Hepatocyte (in vitro differentiated cells): Measurements from ENCODE around the gene KLHL1. TPM values are rescaled to one million over a fixed set of nuclear protein-coding genes. Genes with fewer than 3 reads are reported as not detected.

Experiments used
- DNase-seq: peaks from one replicate; pipeline ENCODE4 v3.0.0-alpha.2; 2016; ENCODE audit warnings: low spot score
- H2AFZ ChIP-seq: fragments of 200-600 bp; sonication (generic); 2 replicates; pipeline ENCODE4 v1.6.0; 2016; ENCODE audit warnings: antibody characterized with exemption, mild to moderate bottlenecking
- H3K27ac ChIP-seq: fragments of 200-600 bp; sonication (generic); 2 replicates; pipeline ENCODE4 v1.5.1; 2016; ENCODE audit warnings: mild to moderate bottlenecking
- H3K27me3 ChIP-seq: fragments of 200-600 bp; sonication (generic); 2 replicates; pipeline ENCODE4 v1.6.1; 2016
- H3K36me3 ChIP-seq: fragments of 200-600 bp; sonication (generic); replicated peaks from 2 replicates; pipeline ENCODE4 v1.5.1; 2016; ENCODE audit warnings: low read depth; ENCODE audit not compliant: insufficient read depth
- H3K4me1 ChIP-seq: fragments of 200-600 bp; sonication (generic); 2 replicates; pipeline ENCODE4 v1.5.1; 2016; ENCODE audit warnings: mild to moderate bottlenecking, moderate library complexity; ENCODE audit not compliant: insufficient read depth
- H3K4me2 ChIP-seq: fragments of 200-600 bp; sonication (generic); 2 replicates; pipeline ENCODE4 v1.6.0; 2016
- H3K4me3 ChIP-seq: fragments of 200-600 bp; sonication (generic); 2 replicates; pipeline ENCODE4 v1.5.1; 2016; ENCODE audit warnings: mild to moderate bottlenecking
- H3K79me2 ChIP-seq: fragments of 200-600 bp; sonication (generic); 2 replicates; pipeline ENCODE4 v1.6.0; 2017; ENCODE audit warnings: mild to moderate bottlenecking
- H3K9me2 ChIP-seq: fragments of 200-600 bp; sonication (generic); replicated peaks from 2 replicates; pipeline ENCODE4 v1.6.0; 2017; ENCODE audit warnings: mild to moderate bottlenecking; ENCODE audit not compliant: insufficient read depth
- H3K9me3 ChIP-seq: fragments of 200-600 bp; sonication (generic); 2 replicates; pipeline ENCODE4 v1.5.1; 2016; ENCODE audit warnings: low read depth, mild to moderate bottlenecking
- H4K20me1 ChIP-seq: fragments of 200-600 bp; sonication (generic); 2 replicates; pipeline ENCODE4 v1.6.0; 2016; ENCODE audit warnings: mild to moderate bottlenecking; ENCODE audit not compliant: insufficient read depth, poor library complexity, severe bottlenecking
- EZH2 ChIP-seq: fragments of 200-600 bp; sonication (generic); IDR thresholded peaks from 2 replicates; pipeline ENCODE4 v1.6.1; 2016; ENCODE audit warnings: antibody characterized with exemption, mild to moderate bottlenecking, borderline replicate concordance
- EZH2phosphoT487 ChIP-seq: fragments of 200-600 bp; sonication (generic); IDR thresholded peaks from one replicate; pipeline ENCODE4 v1.6.1; 2018; ENCODE audit warnings: antibody characterized with exemption, mild to moderate bottlenecking, low read depth, moderate library complexity; ENCODE audit not compliant: unreplicated experiment, severe bottlenecking
- WGBS: methylation state at CpG from one replicate; pipeline ENCODE4 v1.1.6; 2016; ENCODE audit warnings: low lambda C conversion rate; ENCODE audit errors: missing lambda C conversion rate; 5-methylcytosine and 5-hydroxymethylcytosine counted together
- polyA plus RNA-seq: library from polyadenylated mRNA; unstranded; fragments of >200 nt; fragmentation: Nextera tagmentation; extraction: Ambion mirVana; gene quantifications from 2 replicates; pipeline ENCODE4 v1.2.1, GENCODE V29; 2016
- total RNA-seq: library from RNA; depleted of rRNA; stranded (reverse); fragments of >200 nt; gene quantifications from 2 replicates; pipeline ENCODE4 v1.2.3, GENCODE V29; 2014
- TF ChIP-seq, protein P1 (sequence below): fragments of 200-600 bp; sonication (generic); IDR thresholded peaks from 2 replicates; pipeline ENCODE4 v1.5.1; 2016; ENCODE audit warnings: antibody characterized with exemption, mild to moderate bottlenecking; ENCODE audit not compliant: poor library complexity

KLHL1 gene
- total and polyA plus RNA-seq, 2 experiments from 2014 or later, result 1.2 TPM

DNA sequence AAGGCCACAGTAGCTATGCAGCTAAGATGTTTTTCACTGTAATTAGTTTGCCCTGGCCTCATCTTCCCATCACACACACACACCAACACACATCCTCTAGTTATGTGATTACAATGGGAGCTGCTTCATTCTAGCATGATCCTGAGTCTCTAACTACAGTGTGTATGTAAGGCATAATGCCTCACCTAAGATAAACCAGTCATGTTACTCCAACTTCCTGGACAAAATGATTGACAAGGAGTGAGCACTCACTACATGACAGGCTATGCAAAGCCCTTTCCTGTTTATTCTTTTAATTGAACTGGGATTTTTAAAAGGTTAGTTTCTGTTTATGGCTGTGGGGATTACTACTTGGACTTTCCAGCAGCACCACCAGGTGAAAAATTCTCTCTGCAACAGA is 401.4 kb downstream of the KLHL1 start:
- Histone ChIP-seq H2AFZ (no peak overlapping the region), H3K27me3 (no peaks in the 10 kb centered on the region), H3K36me3 (no peaks in the 10 kb centered on the region), H3K79me2 (no peaks in the 10 kb centered on the region), H3K4me2 (no peak overlapping the region), H3K4me1 (no peaks in the 10 kb centered on the region), H4K20me1 (no peaks in the 10 kb centered on the region), H3K4me3 (no peak overlapping the region), H3K9me3 (no peaks in the 10 kb centered on the region), H3K9me2 (no peaks in the 10 kb centered on the region), H3K27ac (no peak overlapping the region)
- TF ChIP-seq, protein P1, sequence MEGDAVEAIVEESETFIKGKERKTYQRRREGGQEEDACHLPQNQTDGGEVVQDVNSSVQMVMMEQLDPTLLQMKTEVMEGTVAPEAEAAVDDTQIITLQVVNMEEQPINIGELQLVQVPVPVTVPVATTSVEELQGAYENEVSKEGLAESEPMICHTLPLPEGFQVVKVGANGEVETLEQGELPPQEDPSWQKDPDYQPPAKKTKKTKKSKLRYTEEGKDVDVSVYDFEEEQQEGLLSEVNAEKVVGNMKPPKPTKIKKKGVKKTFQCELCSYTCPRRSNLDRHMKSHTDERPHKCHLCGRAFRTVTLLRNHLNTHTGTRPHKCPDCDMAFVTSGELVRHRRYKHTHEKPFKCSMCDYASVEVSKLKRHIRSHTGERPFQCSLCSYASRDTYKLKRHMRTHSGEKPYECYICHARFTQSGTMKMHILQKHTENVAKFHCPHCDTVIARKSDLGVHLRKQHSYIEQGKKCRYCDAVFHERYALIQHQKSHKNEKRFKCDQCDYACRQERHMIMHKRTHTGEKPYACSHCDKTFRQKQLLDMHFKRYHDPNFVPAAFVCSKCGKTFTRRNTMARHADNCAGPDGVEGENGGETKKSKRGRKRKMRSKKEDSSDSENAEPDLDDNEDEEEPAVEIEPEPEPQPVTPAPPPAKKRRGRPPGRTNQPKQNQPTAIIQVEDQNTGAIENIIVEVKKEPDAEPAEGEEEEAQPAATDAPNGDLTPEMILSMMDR, result no peak
- no peak for TF ChIP-seq EZH2phosphoT487
- no peak for TF ChIP-seq EZH2
- no peak for DNase-seq

DNA sequence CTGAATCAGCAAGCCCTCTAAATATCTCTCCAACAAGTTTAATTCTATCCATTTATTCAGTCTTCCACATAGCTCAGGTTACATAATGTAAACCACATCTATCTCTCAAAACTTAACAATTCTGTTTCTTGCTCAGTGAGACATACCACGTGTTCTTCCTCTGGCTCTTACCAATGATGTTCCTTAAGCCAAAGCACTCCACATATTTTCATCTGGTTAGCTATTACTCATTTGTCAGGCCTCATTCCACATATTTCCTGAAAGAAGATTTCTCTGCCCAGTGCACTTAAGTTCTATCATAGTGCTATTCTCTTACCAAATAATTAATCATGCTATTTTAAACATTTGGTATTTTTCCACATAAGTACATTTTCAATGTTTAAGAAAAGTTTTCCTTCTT is 403.9 kb downstream of the KLHL1 start:
- Histone ChIP-seq H3K4me2 (no peak overlapping the region), H3K79me2 (no peaks in the 10 kb centered on the region), H3K9me2 (no peaks in the 10 kb centered on the region), H3K4me1 (no peaks in the 10 kb centered on the region), H3K27me3 (no peaks in the 10 kb centered on the region), H3K27ac (no peak overlapping the region), H4K20me1 (no peaks in the 10 kb centered on the region), H3K36me3 (no peaks in the 10 kb centered on the region), H2AFZ (no peak overlapping the region), H3K4me3 (no peak overlapping the region), H3K9me3 (no peaks in the 10 kb centered on the region)
- DNase-seq, result no peak
- TF ChIP-seq EZH2phosphoT487 (no peak), EZH2 (no peak)
- TF ChIP-seq, protein P1, result no peak
- 64% methylated on average over 1 of the region's 1 CpG for WGBS

DNA sequence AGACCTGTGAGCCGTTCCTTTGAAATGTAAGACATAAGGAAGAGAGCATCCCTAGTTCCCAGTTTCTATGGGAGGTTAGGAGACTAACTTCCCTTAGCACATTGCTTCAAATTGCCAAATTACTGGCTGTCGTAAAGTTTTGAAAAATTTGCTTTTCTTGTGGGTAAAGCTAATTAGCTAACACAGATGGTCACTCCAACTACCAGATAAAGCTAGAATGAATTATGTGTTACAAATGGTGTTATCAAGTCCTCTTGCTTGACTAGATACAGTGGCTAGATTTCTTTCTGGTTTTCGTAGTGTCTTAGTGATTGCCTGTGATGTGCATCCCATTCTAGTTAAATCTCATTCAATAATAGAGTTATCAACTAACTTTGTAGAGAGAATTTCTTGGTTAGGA is 417.3 kb downstream of the KLHL1 start:
- TF ChIP-seq, protein P1, result no peak
- TF ChIP-seq EZH2, result no peak
- TF ChIP-seq EZH2phosphoT487, result no peak
- 74% methylated on average over 3 of the region's 3 CpGs for WGBS
- DNase-seq, result no peak
- Histone ChIP-seq H3K9me2 (no peaks in the 10 kb centered on the region), H3K9me3 (no peaks in the 10 kb centered on the region), H2AFZ (no peak overlapping the region), H3K27me3 (no peaks in the 10 kb centered on the region), H3K27ac (no peak overlapping the region), H3K4me3 (no peak overlapping the region), H3K4me1 (no peaks in the 10 kb centered on the region), H4K20me1 (no peaks in the 10 kb centered on the region), H3K36me3 (no peaks in the 10 kb centered on the region), H3K4me2 (no peak overlapping the region), H3K79me2 (no peaks in the 10 kb centered on the region)
